Endothelial cell of umbilical vein (primary cell): ENCODE measurements around the gene FANCC.

Source experiments
- EZH2 ChIP-seq: IDR thresholded peaks from 2 replicates; pipeline ENCODE4 v1.6.1; 2012; ENCODE audit warnings: borderline replicate concordance, low read depth, mild to moderate bottlenecking, moderate library complexity, low read length, inconsistent platforms; ENCODE audit not compliant: severe bottlenecking
- FOS ChIP-seq: IDR thresholded peaks from 2 replicates; pipeline ENCODE4 v1.6.1; 2011; ENCODE audit warnings: mild to moderate bottlenecking, low read length, moderate library complexity, borderline replicate concordance; ENCODE audit not compliant: insufficient read depth
- MYC ChIP-seq: IDR thresholded peaks from one replicate; pipeline ENCODE4 v1.6.1; 2011; ENCODE audit warnings: mild to moderate bottlenecking, low read depth, low read length
- POLR2A ChIP-seq: IDR thresholded peaks from 2 replicates; pipeline ENCODE4 v1.6.1; 2012; ENCODE audit warnings: low read depth, mild to moderate bottlenecking, control low read depth, low read length
- POLR2AphosphoS5 ChIP-seq: IDR thresholded peaks from 2 replicates; pipeline ENCODE4 v1.6.1; 2012; ENCODE audit warnings: low read depth, mild to moderate bottlenecking, control low read depth, low read length, moderate library complexity; ENCODE audit not compliant: insufficient read depth
- TF ChIP-seq, protein P1 (sequence below), 2 donors: IDR thresholded peaks; 1 replicate in 1 of 2; 2 replicates in 1 of 2; pipeline ENCODE4 v1.5.1; 2011; ENCODE audit warnings: low read length in 2 of 2, mild to moderate bottlenecking in 2 of 2, moderate library complexity in 2 of 2, control low read depth in 1 of 2, inconsistent platforms in 1 of 2, low read depth in 1 of 2; ENCODE audit not compliant: insufficient read depth in 1 of 2; ENCODE audit errors: extremely low read depth in 1 of 2
- TF ChIP-seq, protein P2 (sequence below): IDR thresholded peaks from 2 replicates; pipeline ENCODE4 v1.6.1; 2011; ENCODE audit not compliant: insufficient read depth, insufficient read length

DNA sequence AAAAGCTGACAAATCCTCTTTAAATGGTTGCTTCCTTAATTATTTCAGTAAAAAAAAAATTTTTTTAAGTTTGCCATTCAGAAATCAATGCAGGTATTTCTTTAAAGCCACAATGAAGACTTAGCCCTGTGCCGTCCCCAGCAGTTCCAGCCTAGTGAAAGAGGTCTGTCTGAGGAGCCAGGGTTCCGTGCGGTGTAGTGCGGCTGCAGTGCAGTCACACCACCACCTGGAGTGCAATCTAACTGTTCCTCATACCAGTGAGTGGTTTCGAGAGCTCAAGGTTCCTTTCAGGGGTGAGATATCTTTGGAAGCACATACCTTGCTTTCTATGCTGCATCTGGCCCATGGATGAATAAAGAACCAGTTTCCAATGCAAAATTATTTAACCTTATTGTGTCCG is 87.5 kb downstream of the FANCC start:
- TF ChIP-seq, protein P1, sequence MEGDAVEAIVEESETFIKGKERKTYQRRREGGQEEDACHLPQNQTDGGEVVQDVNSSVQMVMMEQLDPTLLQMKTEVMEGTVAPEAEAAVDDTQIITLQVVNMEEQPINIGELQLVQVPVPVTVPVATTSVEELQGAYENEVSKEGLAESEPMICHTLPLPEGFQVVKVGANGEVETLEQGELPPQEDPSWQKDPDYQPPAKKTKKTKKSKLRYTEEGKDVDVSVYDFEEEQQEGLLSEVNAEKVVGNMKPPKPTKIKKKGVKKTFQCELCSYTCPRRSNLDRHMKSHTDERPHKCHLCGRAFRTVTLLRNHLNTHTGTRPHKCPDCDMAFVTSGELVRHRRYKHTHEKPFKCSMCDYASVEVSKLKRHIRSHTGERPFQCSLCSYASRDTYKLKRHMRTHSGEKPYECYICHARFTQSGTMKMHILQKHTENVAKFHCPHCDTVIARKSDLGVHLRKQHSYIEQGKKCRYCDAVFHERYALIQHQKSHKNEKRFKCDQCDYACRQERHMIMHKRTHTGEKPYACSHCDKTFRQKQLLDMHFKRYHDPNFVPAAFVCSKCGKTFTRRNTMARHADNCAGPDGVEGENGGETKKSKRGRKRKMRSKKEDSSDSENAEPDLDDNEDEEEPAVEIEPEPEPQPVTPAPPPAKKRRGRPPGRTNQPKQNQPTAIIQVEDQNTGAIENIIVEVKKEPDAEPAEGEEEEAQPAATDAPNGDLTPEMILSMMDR (IDR thresholded peaks at IDR 0.05; ENCODE audit: extremely low read depth in 1 of 2, insufficient read depth in 1 of 2, low read depth in 1 of 2, low read length in 2 of 2) = no peak
- TF ChIP-seq POLR2AphosphoS5 = no peak
- TF ChIP-seq POLR2A = no peak
- TF ChIP-seq EZH2 = no peak
- TF ChIP-seq FOS = no peak
- TF ChIP-seq, protein P2, sequence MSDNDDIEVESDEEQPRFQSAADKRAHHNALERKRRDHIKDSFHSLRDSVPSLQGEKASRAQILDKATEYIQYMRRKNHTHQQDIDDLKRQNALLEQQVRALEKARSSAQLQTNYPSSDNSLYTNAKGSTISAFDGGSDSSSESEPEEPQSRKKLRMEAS = no peak
- TF ChIP-seq MYC = no peak
